OCI-LY1 (cell line): ENCODE data around the gene MPO.

Experiments
- H2AFZ ChIP-seq: fragments of 200-600 bp; sonication (generic), shearing (Covaris generic); 2 replicates; pipeline ENCODE4 v1.6.0; 2014; ENCODE audit warnings: antibody characterized with exemption, mild to moderate bottlenecking, low read length
- H3F3A ChIP-seq: fragments of 200-600 bp; sonication (generic), shearing (Covaris generic); 2 replicates; pipeline ENCODE4 v1.6.0; 2014; ENCODE audit warnings: mild to moderate bottlenecking, antibody characterized with exemption, low read length, moderate library complexity; ENCODE audit not compliant: insufficient read depth
- H3K27ac ChIP-seq: fragments of 200-600 bp; sonication (generic); 2 replicates; pipeline ENCODE4 v1.5.1; 2014; ENCODE audit warnings: low read length, mixed run types, mild to moderate bottlenecking, low read depth; ENCODE audit not compliant: poor library complexity, severe bottlenecking
- H3K27me3 ChIP-seq: fragments of 200-600 bp; sonication (generic); 2 replicates; pipeline ENCODE4 v1.6.0; 2014; ENCODE audit warnings: antibody characterized with exemption, mild to moderate bottlenecking, low read length, moderate library complexity; ENCODE audit not compliant: insufficient read depth
- H3K36me3 ChIP-seq: fragments of 200-600 bp; sonication (generic); 2 replicates; pipeline ENCODE4 v1.6.1; 2014; ENCODE audit warnings: mild to moderate bottlenecking, antibody characterized with exemption, low read length, moderate library complexity, mixed read lengths; ENCODE audit not compliant: insufficient read depth
- H3K4me1 ChIP-seq: fragments of 200-600 bp; sonication (generic); 2 replicates; pipeline ENCODE4 v1.5.1; 2014; ENCODE audit warnings: mild to moderate bottlenecking, low read length, moderate library complexity; ENCODE audit not compliant: insufficient read depth, severe bottlenecking
- H3K4me2 ChIP-seq: fragments of 200-600 bp; sonication (generic), shearing (Covaris generic); 2 replicates; pipeline ENCODE4 v1.6.1; 2014; ENCODE audit warnings: low read length
- H3K4me3 ChIP-seq: fragments of 200-600 bp; sonication (generic); 2 replicates; pipeline ENCODE4 v1.5.1; 2014; ENCODE audit warnings: low read length, low read depth, mild to moderate bottlenecking, mixed read lengths; ENCODE audit not compliant: poor library complexity, severe bottlenecking
- H3K79me2 ChIP-seq: fragments of 200-600 bp; shearing (Covaris generic); 2 replicates; pipeline ENCODE4 v1.6.1; 2016; ENCODE audit warnings: mixed run types, low read length, mixed read lengths; ENCODE audit not compliant: insufficient read depth
- H3K9ac ChIP-seq: fragments of 200-600 bp; sonication (generic), shearing (Covaris generic); 2 replicates; pipeline ENCODE4 v1.6.1; 2014; ENCODE audit warnings: mild to moderate bottlenecking, low read length, mixed read lengths
- H3K9me2 ChIP-seq: fragments of 200-600 bp; sonication (generic), shearing (Covaris generic); 2 replicates; pipeline ENCODE4 v1.6.1; 2014; ENCODE audit warnings: low read depth, mild to moderate bottlenecking, low read length, mixed read lengths
- H3K9me3 ChIP-seq: fragments of 200-600 bp; shearing (Covaris generic); 2 replicates; pipeline ENCODE4 v1.6.1; 2014; ENCODE audit warnings: low read length, mixed read lengths
- H4K20me1 ChIP-seq: fragments of 200-600 bp; sonication (generic), shearing (Covaris generic); 2 replicates; pipeline ENCODE4 v1.6.0; 2016; ENCODE audit warnings: mild to moderate bottlenecking, low read length; ENCODE audit not compliant: insufficient read depth
- CTCF ChIP-seq: fragments of 200-600 bp; sonication (generic), shearing (Covaris generic); IDR thresholded peaks from 2 replicates; pipeline ENCODE4 v1.5.1; 2017; ENCODE audit warnings: mild to moderate bottlenecking, antibody characterized with exemption, low read length, moderate library complexity, mixed read lengths
- EZH2 ChIP-seq: fragments of 200-600 bp; sonication (generic), shearing (Covaris generic); IDR thresholded peaks from 2 replicates; pipeline ENCODE4 v1.8.0; 2017; ENCODE audit warnings: borderline replicate concordance, mixed run types, mild to moderate bottlenecking, antibody characterized with exemption, low read length, moderate library complexity, mixed read lengths

Gene MPO

DNA sequence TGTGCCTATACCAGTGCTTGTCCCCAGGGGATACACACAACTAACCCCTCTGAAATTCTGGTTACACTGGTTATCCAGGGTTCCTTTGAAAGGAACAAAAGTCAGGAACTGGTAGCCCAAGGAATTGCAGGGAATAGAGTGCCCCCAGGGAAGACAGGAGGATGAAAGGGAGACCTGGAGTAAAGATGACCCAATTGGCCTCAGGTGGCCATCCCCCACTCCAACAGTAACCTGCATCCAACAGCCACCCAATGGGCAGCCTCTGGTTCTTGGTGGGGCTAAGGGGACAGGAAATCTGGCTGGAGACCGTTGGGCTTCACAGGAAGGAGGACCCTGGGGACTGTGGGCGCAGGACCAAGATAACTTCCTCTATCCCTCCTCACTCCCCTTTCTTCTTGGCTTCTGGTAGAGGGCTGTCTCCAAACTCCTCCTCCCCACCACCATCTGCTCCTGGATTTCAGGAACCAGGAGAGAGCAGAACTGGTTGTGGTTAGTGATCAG, 826 bp upstream of the MPO start:
- Histone ChIP-seq H3K9me3 (no peaks in the 10 kb centered on the region), H3K4me3 (no peak overlapping the region), H3K79me2 (no peaks in the 10 kb centered on the region), H3F3A (no peaks in the 10 kb centered on the region), H3K4me1 (no peaks in the 10 kb centered on the region), H3K9me2 (no peaks in the 10 kb centered on the region), H3K36me3 (no peaks in the 10 kb centered on the region), H2AFZ (no peak overlapping the region), H3K27ac (no peak overlapping the region), H3K4me2 (no peak overlapping the region), H3K27me3 (no peaks in the 10 kb centered on the region), H3K9ac (no peak overlapping the region), H4K20me1 (no peaks in the 10 kb centered on the region)
- TF ChIP-seq EZH2, result no peak
- no peak for TF ChIP-seq CTCF

GRCh38 chr17:58279736-58280479, 827 bp downstream of the MPO start:
- Histone ChIP-seq H3K27ac (no peak overlapping the region), H3K9me3 (no peaks in the 10 kb centered on the region), H4K20me1 (no peaks in the 10 kb centered on the region), H3K27me3 (peaks cover 5% of the 10 kb centered on the region; the same call in 1 of the 2 replicates), H3K4me3 (no peak overlapping the region), H3K36me3 (no peaks in the 10 kb centered on the region), H3F3A (no peaks in the 10 kb centered on the region), H3K9ac (no peak overlapping the region), H3K4me1 (no peaks in the 10 kb centered on the region), H3K9me2 (no peaks in the 10 kb centered on the region), H2AFZ (no peak overlapping the region), H3K4me2 (no peak overlapping the region), H3K79me2 (no peaks in the 10 kb centered on the region)
- TF ChIP-seq CTCF (no peak), EZH2 (no peak)

DNA sequence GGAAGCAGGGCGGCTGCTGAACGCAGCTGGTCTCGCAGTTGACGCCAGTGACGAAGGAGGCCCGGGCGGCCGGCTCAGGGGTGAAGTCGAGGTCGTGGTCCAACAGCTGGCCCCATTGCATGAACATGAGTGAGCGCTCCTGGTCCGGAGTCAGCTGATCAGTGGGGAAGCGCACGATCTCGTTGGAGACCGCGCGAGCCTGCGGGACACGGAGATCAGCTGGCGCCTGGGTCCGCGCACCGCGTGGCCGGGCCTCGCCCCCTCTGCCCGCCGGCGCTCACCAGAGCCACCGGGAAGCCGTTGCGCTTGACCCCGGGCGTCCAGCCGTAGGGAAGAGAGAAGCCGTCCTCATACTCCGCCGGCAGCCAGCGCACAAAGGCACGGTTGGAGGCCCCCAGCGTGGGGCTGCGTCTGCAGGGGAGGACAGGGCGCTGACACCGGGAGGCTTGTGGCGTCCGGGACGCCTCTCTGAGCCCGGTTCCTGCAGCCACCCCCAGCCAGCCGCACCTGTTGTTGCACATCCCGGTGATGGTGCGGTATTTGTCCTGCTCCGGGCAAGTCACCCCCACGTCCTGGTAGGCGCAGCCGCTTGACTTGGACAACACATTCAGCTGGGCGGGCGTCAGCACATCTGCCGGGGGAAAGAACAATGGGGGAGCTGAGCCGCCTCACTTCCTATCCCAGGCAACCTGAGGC, 1.6 kb downstream of the MPO start:
- H3K9ac ChIP-seq, result no peak overlapping the region
- no peaks in the 10 kb centered on the region for H3K9me2 ChIP-seq
- H3K4me3 ChIP-seq, result no peak overlapping the region
- no peak overlapping the region for H3K4me2 ChIP-seq
- H3K36me3 ChIP-seq, result no peaks in the 10 kb centered on the region
- H4K20me1 ChIP-seq, result no peaks in the 10 kb centered on the region
- no peak for TF ChIP-seq CTCF
- TF ChIP-seq EZH2, result no peak
- no peaks in the 10 kb centered on the region for H3K4me1 ChIP-seq
- H2AFZ ChIP-seq, result no peak overlapping the region
- no peaks in the 10 kb centered on the region for H3K79me2 ChIP-seq
- no peaks in the 10 kb centered on the region for H3K9me3 ChIP-seq
- H3F3A ChIP-seq, result no peaks in the 10 kb centered on the region
- peaks cover 5% of the 10 kb centered on the region; the same call in 1 of the 2 replicates for H3K27me3 ChIP-seq
- no peak overlapping the region for H3K27ac ChIP-seq
